ENCODE measurements around the gene ELK3. TPM values are rescaled to one million over a fixed set of nuclear protein-coding genes. Genes with fewer than 3 reads are reported as not detected.

The ELK3 gene
- total RNA-seq, 1 donor from 2014 or later, result 4.8 TPM

DNA sequence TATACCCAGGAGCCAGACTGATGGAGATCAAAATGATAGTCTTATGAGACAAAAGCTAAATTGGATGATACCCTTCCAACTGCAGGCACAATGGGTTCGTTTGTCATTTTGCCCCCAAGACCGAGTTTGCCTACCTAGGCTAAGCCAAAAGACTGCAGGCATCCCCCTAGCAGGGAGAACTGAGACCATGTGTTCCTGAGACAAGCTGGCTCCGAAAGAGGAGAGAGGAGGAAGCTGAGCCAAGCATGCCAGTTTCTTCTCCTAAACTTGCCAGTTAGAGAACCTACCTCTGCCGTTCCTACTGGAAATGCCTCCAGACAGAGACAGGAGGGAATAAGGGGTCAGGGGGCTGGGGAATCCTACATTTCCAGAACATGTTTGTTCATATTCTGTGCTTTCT, 8.3 kb upstream of the ELK3 start:
- H3K4me3 ChIP-seq, result no peak overlapping the region
- H3K79me2 ChIP-seq (ENCODE audit: low read depth), result no peaks in the 10 kb centered on the region
- DNase-seq (ENCODE audit: low spot score), result no peak
- H3K4me2 ChIP-seq, result no peak overlapping the region
- H4K20me1 ChIP-seq (ENCODE audit: low read depth), result no peaks in the 10 kb centered on the region
- H2AFZ ChIP-seq (replicated peaks), result no peak overlapping the region
- no peaks in the 10 kb centered on the region for H3F3A ChIP-seq (ENCODE audit: low read depth)
- no peak overlapping the region for H3K27ac Mint-ChIP-seq
- no peak overlapping the region for H3K27ac ChIP-seq
- H3K27me3 ChIP-seq, result no peaks in the 10 kb centered on the region
- peaks cover 10% of the 10 kb centered on the region for H3K4me1 Mint-ChIP-seq
- no peak overlapping the region for H3K4me3 Mint-ChIP-seq
- peaks cover 4% of the 10 kb centered on the region for H3K27me3 Mint-ChIP-seq (ENCODE audit: insufficient read depth, low read depth)
- H3K36me3 Mint-ChIP-seq, result no peaks in the 10 kb centered on the region
- H3K36me3 ChIP-seq, result no peaks in the 10 kb centered on the region
- no peaks in the 10 kb centered on the region for H3K4me1 ChIP-seq
- no peak overlapping the region for H3K9ac ChIP-seq
- H3K9me3 ChIP-seq (ENCODE audit: low read depth), result no peaks in the 10 kb centered on the region
- H3K9me3 Mint-ChIP-seq, result peaks cover 7% of the 10 kb centered on the region
- TF ChIP-seq, protein P1, sequence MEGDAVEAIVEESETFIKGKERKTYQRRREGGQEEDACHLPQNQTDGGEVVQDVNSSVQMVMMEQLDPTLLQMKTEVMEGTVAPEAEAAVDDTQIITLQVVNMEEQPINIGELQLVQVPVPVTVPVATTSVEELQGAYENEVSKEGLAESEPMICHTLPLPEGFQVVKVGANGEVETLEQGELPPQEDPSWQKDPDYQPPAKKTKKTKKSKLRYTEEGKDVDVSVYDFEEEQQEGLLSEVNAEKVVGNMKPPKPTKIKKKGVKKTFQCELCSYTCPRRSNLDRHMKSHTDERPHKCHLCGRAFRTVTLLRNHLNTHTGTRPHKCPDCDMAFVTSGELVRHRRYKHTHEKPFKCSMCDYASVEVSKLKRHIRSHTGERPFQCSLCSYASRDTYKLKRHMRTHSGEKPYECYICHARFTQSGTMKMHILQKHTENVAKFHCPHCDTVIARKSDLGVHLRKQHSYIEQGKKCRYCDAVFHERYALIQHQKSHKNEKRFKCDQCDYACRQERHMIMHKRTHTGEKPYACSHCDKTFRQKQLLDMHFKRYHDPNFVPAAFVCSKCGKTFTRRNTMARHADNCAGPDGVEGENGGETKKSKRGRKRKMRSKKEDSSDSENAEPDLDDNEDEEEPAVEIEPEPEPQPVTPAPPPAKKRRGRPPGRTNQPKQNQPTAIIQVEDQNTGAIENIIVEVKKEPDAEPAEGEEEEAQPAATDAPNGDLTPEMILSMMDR (IDR thresholded peaks at IDR 0.05), result no peak
- TF ChIP-seq EZH2phosphoT487 (IDR thresholded peaks at IDR 0.05) (no peak), EZH2 (IDR thresholded peaks at IDR 0.05) (no peak)

DNA sequence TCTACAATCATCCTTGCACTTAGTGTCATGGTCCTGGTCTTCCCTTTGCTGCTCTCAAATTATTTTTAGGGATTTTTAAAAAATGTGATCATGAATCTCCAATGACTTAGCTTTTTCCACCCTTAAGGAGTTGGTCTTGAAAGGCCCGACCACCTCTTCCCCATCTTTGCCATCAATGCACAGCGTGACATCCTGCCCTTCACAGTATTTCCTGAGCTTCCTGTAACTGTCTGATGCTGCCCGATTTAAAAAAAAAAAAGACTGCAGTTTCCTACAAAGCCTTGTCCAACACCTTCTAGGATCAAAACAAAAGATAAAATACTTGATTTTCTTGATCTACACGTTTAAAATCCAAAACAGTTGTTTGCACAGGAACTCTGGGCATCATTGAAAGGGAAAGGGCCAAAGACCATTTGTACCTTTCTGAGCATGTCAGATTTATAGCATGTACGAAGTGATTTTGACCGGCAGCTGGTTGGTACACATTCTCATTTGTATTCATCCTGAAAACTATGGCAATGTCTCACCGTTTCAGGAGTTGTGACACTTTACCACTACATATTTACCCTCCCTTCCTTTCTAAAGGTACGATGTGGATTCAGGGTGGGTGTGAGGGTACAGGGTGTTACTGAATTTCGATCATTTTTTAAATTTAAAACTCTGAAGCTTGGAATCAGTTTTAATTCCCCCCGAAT, 7.4 kb upstream of the ELK3 start:
- Histone ChIP-seq H3K27ac (no peak overlapping the region), H3K9ac (no peak overlapping the region), H3K9me3 (ENCODE audit: low read depth) (no peaks in the 10 kb centered on the region), H3K4me2 (no peak overlapping the region), H3K36me3 (no peaks in the 10 kb centered on the region), H2AFZ (replicated peaks) (no peak overlapping the region), H3K27me3 (no peaks in the 10 kb centered on the region), H3K79me2 (ENCODE audit: low read depth) (no peaks in the 10 kb centered on the region), H3K4me1 (no peaks in the 10 kb centered on the region), H3F3A (ENCODE audit: low read depth) (no peaks in the 10 kb centered on the region), H3K4me3 (no peak overlapping the region), H4K20me1 (ENCODE audit: low read depth) (no peaks in the 10 kb centered on the region)
- no peaks in the 10 kb centered on the region for H3K36me3 Mint-ChIP-seq
- no peak for DNase-seq (ENCODE audit: low spot score)
- H3K27me3 Mint-ChIP-seq (ENCODE audit: insufficient read depth, low read depth), result peaks cover 3% of the 10 kb centered on the region
- H3K27ac Mint-ChIP-seq, result no peak overlapping the region
- no peak overlapping the region for H3K4me3 Mint-ChIP-seq
- peaks cover 10% of the 10 kb centered on the region for H3K4me1 Mint-ChIP-seq
- H3K9me3 Mint-ChIP-seq, result peaks cover 7% of the 10 kb centered on the region
- TF ChIP-seq EZH2phosphoT487 (IDR thresholded peaks at IDR 0.05), result no peak
- TF ChIP-seq, protein P1 (IDR thresholded peaks at IDR 0.05), result no peak
- TF ChIP-seq EZH2 (IDR thresholded peaks at IDR 0.05), result no peak

DNA sequence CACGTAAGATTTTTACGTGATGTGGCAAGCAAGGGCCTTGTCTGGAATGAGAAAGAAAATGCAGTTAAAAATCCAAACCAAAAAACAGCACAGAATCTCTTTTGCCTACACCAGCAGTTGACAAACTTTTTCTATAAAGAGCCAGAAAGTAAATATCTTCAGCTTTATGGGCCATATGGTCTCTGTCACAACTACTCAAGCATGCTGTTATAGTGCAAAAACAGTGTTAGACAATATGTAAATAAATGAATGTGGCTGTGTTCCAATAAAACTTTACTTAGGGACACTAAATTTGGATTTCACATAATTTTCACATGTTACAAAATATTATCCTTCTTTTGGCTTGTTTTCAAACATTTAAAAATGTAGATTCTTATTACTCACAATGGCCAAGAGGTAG, 6.2 kb upstream of the ELK3 start:
- no peaks in the 10 kb centered on the region for H3F3A ChIP-seq (ENCODE audit: low read depth)
- H3K9me3 ChIP-seq (ENCODE audit: low read depth), result no peaks in the 10 kb centered on the region
- H3K4me1 Mint-ChIP-seq, result peaks cover 8% of the 10 kb centered on the region
- no peaks in the 10 kb centered on the region for H3K36me3 Mint-ChIP-seq
- no peak overlapping the region for H3K4me2 ChIP-seq
- no peak overlapping the region for H3K27ac ChIP-seq
- no peak overlapping the region for H3K4me3 ChIP-seq
- DNase-seq (ENCODE audit: low spot score), result no peak
- no peaks in the 10 kb centered on the region for H3K4me1 ChIP-seq
- no peaks in the 10 kb centered on the region for H3K79me2 ChIP-seq (ENCODE audit: low read depth)
- H2AFZ ChIP-seq (replicated peaks), result no peak overlapping the region
- H4K20me1 ChIP-seq (ENCODE audit: low read depth), result no peaks in the 10 kb centered on the region
- H3K9ac ChIP-seq, result no peak overlapping the region
- peaks cover under 1% of the 10 kb centered on the region for H3K27me3 ChIP-seq
- H3K9me3 Mint-ChIP-seq, result peaks cover 4% of the 10 kb centered on the region
- TF ChIP-seq EZH2phosphoT487 (IDR thresholded peaks at IDR 0.05) (no peak), EZH2 (IDR thresholded peaks at IDR 0.05) (no peak)
- TF ChIP-seq, protein P1 (IDR thresholded peaks at IDR 0.05), result no peak
- H3K27ac Mint-ChIP-seq, result no peak overlapping the region
- H3K27me3 Mint-ChIP-seq (ENCODE audit: insufficient read depth, low read depth), result peaks cover 3% of the 10 kb centered on the region
- no peaks in the 10 kb centered on the region for H3K36me3 ChIP-seq
- no peak overlapping the region for H3K4me3 Mint-ChIP-seq
